Psoas muscle (tissue), 8 donors: ENCODE data around the gene POLR3K. TPM values are rescaled to one million over a fixed set of nuclear protein-coding genes. Genes with fewer than 3 reads are reported as not detected.
A peak's percentile ranks its signal among the peaks of the same experiment; 100 is the strongest.

Experiments used
- ATAC-seq, 4 donors: fragments of 200-7000 bp; cut with Tn5 transposase; one replicate each; pipeline ENCODE4 v1.9.1; 2020; ENCODE audit warnings: moderate library complexity in 3 of 4, mild to moderate bottlenecking in 2 of 4
- DNase-seq, 2 donors: peaks; one replicate each; pipeline ENCODE4 v3.0.0-alpha.2; 2020
- H3K27ac ChIP-seq: fragments of 200-600 bp; one replicate; pipeline ENCODE4 v1.8.0; 2022
- H3K27me3 ChIP-seq, 3 donors: fragments of 200-600 bp in 1 of 3; one replicate each; pipeline versions ENCODE4 v1.6.1 to v1.8.0; 2013 to 2022; ENCODE audit warnings: low read length in 2 of 3, mild to moderate bottlenecking in 2 of 3, moderate library complexity in 1 of 3; ENCODE audit not compliant: insufficient read depth in 3 of 3
- H3K36me3 ChIP-seq, 2 donors: fragments of 200-600 bp in 1 of 2; one replicate each; pipeline versions ENCODE4 v1.6.1 to v1.8.0; 2013 to 2022; ENCODE audit warnings: low read depth in 1 of 2, mild to moderate bottlenecking in 1 of 2, moderate library complexity in 1 of 2; ENCODE audit not compliant: insufficient read depth in 1 of 2
- H3K4me1 ChIP-seq: fragments of 200-600 bp; one replicate; pipeline ENCODE4 v1.8.0; 2022
- H3K4me3 ChIP-seq: fragments of 200-600 bp; one replicate; pipeline ENCODE4 v1.8.0; 2022; ENCODE audit warnings: mild to moderate bottlenecking
- H3K9me3 ChIP-seq: fragments of 200-600 bp; one replicate; pipeline ENCODE4 v1.8.0; 2022
- WGBS, 3 donors: extraction: QIAGEN DNeasy Blood & Tissue Kit; methylation state at CpG; one replicate each; pipeline versions ENCODE4 v1.1.6 to v1.1.7; 2013; 5-methylcytosine and 5-hydroxymethylcytosine counted together
- intact Hi-C, 2 donors: fragments of 100-400 bp; cut with DNase I; formaldehyde crosslinking; loops; one replicate each; pipeline versions ENCODE4 v1.11.0 to v1.14.2; 2022
- polyA plus RNA-seq, 3 donors: library from polyadenylated mRNA; stranded (reverse); fragments of 200-250 nt; gene quantifications; one replicate each; pipeline ENCODE4 v1.2.3, GENCODE V29; 2013
- total RNA-seq, 4 donors: library from RNA; stranded (reverse); fragmentation: NEBNext Ultra II Directional in 2 of 4; extraction: Animal tissue kit (Norgen Biotek cat#: 25700) in 2 of 4; gene quantifications; one replicate each; pipeline versions ENCODE4 v1.2.1 to v1.2.4, GENCODE V29; 2021 to 2023
- TF ChIP-seq, protein P1 (sequence below): fragments of 200-600 bp; IDR thresholded peaks from one replicate; pipeline ENCODE4 v1.8.0; 2022; ENCODE audit warnings: antibody characterized with exemption
- donor health status: healthy with polysubstance abuse.
- donor health status: DM: no; HTN: no; CAD: no; lungs with moderate emphysema.
- donor health status: Bipolar disorder and iron deficiency.
- donor health status: healthy.
- donor health status: DM: yes; HTN: yes; CAD: no.
- donor health status: DM: no; HTN: no; CAD: no.
- donor health status: DM: no; HTN: no; CAD: no.
- donor health status: DM: yes; HTN: yes; CAD: no.

Gene POLR3K
- total and polyA plus RNA-seq, 7 donors, result 5.8 to 17.5 (median 10.9) TPM

DNA sequence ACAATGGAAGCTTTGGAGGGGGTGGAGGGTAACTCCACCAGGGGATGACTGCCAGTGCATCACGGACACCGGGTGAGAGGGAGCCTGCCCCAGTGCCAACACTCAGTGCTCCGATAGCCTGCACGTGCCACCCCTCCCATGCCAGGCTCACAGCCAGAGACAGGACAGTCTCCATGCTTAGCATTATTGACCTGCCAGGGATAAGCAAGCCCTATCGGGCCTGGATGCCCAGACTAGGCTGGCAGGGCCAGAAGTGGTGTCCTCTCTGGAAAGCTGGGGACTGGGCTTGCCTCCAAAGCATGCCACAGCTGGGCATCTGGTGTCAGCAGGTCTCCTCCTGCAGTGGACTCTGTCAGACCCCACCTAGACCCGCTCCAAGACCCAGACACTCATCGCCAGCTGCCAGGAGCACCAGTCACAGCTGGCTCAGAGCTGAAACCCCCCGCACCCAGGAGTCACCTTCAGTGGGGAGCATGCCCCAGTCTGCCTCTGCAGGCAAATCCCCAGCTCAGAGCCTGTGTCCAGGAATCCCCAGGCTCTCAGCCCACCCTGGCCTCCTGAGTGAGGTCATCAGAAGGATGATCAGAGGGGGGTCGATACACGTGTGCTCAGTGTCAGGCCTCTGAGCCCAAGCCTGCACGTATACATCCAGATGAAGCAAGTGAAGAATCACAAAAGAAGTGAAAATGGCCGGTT, 20.8 kb upstream of the POLR3K start:
- H3K4me1 ChIP-seq, result peaks cover 56% of the 10 kb centered on the region
- intact Hi-C loops, result no loop called here
- ATAC-seq, result no peak

DNA sequence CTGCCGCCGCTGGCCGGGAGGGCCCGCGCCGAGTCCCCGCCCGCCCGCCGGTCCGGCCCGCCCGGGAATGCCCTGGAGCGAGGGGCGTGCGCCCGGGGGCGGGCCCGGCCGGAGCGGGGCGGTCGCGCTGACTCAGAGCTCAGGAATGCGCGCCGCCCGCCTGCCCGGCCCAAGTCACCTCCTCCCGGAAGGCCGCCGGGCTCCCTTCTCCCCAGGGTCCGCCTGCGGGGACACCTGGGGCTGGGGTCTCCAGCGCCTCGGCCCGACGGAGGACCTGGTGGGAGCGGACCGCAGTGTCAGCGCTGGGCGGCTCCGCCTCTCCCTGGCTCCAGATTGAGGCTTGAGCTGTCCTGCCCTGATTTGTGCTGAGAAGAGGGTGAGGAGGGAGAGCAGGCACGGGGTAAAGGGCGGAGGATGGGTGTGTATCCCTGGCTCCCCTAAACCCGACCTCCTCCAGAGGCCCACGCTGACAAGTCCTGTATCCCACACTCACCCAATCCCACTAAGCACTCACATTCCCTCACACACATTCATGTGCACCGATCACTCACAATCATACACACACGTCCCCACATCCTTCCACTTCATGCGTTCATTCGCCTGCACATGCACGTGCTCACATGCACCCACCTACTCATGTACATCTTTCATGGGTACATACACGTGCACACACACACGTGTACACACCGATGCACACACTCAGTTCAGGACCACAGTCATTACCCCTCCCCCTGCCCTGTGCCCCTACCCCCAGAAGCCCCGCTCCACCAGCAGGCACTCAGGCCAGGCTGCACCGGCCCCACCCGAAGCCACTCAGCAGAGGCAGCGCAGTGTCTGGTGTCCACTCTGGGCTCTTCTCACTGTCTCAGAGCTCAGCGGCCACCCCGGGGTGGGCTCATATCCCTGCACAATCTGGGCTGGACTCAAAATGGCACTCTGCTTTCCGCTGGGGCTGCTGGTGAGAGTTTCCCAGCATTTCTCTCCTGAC, 19.4 kb upstream of the POLR3K start, which contains the start of gene RHBDF1:
TSS of gene RHBDF1 (minus strand) at position 71 of the 988 bp plus-strand sequence. CDS start 7,616 bp downstream, outside the sequence.
- Histone ChIP-seq H3K36me3 (no peaks in the 10 kb centered on the region), H3K4me1 (peaks cover 52% of the 10 kb centered on the region), H3K27ac (peak within 1 kb of the TSS; percentile 87), H3K27me3 (no peaks in the 10 kb centered on the region), H3K4me3 (peak within 1 kb of the TSS; percentile 87), H3K9me3 (no peaks in the 10 kb centered on the region)
- WGBS, 3 donors, result 20 to 40% (median 35%) methylated on average over 33 to 62 of the region's 62 CpGs
- ATAC-seq (peak; percentile 60 to 75 (median 74)), DNase-seq (peak; percentile 72 to 82)
- TF ChIP-seq, protein P1, sequence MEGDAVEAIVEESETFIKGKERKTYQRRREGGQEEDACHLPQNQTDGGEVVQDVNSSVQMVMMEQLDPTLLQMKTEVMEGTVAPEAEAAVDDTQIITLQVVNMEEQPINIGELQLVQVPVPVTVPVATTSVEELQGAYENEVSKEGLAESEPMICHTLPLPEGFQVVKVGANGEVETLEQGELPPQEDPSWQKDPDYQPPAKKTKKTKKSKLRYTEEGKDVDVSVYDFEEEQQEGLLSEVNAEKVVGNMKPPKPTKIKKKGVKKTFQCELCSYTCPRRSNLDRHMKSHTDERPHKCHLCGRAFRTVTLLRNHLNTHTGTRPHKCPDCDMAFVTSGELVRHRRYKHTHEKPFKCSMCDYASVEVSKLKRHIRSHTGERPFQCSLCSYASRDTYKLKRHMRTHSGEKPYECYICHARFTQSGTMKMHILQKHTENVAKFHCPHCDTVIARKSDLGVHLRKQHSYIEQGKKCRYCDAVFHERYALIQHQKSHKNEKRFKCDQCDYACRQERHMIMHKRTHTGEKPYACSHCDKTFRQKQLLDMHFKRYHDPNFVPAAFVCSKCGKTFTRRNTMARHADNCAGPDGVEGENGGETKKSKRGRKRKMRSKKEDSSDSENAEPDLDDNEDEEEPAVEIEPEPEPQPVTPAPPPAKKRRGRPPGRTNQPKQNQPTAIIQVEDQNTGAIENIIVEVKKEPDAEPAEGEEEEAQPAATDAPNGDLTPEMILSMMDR, result no peak
- intact Hi-C loops, result no loop called here

More for the DNA sequence above, 20.8 kb upstream of the POLR3K start:
- TF ChIP-seq, protein P1, result no peak
- 39 to 57% (median 48%) methylated on average over 12 of the region's 12 CpGs for WGBS, 3 donors
- Histone ChIP-seq H3K27ac (peak overlapping the region; percentile 21), H3K9me3 (no peaks in the 10 kb centered on the region), H3K27me3 (no peaks in the 10 kb centered on the region), H3K36me3 (no peaks in the 10 kb centered on the region), H3K4me3 (no peak overlapping the region)
- peak in 1 of 2 donors; percentile 58 for DNase-seq

DNA sequence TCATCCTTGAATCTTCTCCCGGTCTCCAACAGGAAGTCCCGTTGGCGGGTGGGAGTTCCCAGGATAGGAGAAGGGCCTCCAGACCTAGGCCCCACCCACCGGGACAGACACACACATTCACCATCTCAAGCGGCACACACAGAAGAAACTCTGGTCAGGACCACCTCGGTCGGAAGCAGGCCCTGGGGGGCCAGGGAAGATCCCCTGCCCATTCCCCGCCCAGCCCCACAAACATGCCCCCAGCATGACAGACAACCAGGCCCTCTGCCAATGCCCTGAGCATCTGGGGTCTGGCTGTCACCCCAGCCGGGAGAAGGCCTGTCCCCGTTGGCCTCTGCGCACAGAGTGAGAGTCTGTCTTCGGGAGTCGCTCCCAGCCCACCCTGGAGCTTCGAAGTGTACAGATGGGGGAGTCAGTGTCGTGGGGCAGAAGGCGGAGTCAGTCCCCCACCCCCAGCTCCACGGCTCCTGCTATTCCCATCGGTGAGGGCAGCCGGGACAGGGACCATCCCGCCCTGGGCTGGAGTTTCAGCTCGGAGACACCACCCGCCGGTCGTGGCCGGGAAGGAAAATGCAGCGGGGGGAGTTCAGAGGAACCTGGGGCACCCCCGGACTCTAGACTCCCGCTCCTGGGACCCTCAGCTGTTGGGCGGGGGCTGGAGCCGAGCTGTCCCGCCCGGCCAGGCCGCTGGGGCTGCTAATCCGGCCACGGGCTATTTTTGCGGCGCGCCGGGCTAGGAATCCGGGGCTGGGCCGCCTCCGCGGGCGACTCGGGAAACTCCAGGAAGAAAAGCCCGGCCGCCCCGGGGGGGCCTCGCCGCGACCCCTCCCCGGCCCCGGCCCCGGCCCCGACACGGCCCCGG, 18.4 kb upstream of the POLR3K start:
- DNase-seq, result peak; percentile 80 to 81
- Histone ChIP-seq H3K27ac (peak overlapping the region; percentile 87), H3K4me1 (peaks cover 53% of the 10 kb centered on the region), H3K4me3 (peak overlapping the region; percentile 87), H3K27me3 (no peaks in the 10 kb centered on the region), H3K36me3 (no peaks in the 10 kb centered on the region), H3K9me3 (no peaks in the 10 kb centered on the region)
- WGBS, 3 donors, result 5 to 6% (median 6%) methylated on average over 38 to 57 of the region's 57 CpGs
- intact Hi-C loops, result no loop called here
- ATAC-seq, result peak in 3 of 4 donors; percentile 19 to 33 (median 26)
- TF ChIP-seq, protein P1, result no peak

DNA sequence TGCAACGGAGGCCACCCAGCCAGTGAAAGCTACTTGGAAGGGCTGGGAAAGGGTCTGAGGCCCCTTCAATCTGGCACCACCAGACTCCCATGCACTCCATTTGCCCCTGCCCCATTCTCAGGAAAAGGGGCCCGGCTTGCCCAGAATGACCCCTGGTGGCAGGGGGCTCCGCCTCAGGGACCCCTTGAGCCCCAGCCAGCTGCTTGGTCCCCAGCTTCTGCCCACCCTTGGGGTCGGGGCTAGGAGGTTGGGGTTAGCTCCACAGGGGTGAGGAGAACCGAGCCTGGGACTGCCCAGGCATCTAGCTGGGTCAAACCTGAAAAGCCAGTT, 17.8 kb upstream of the POLR3K start:
- H3K9me3 ChIP-seq, result no peaks in the 10 kb centered on the region
- TF ChIP-seq, protein P1, result no peak
- ATAC-seq (no peak), DNase-seq (peak in 1 of 2 donors; percentile 50)
- peak overlapping the region; percentile 87 for H3K27ac ChIP-seq
- no peaks in the 10 kb centered on the region for H3K36me3 ChIP-seq
- peak overlapping the region; percentile 87 for H3K4me3 ChIP-seq
- 59 to 69% (median 63%) methylated on average over 5 of the region's 5 CpGs for whole genome bisulfite sequencing, 3 donors
- H3K4me1 ChIP-seq, result peaks cover 48% of the 10 kb centered on the region
- intact Hi-C loops, result no loop called here
- no peaks in the 10 kb centered on the region for H3K27me3 ChIP-seq
